Right lobe of liver (tissue), 4 donors: ENCODE results near the gene CYS1.

ENCODE experiments used
- CTCF ChIP-seq, 4 donors: fragments of 200-600 bp in 3 of 4; fragments of 450-650 bp in 1 of 4; IDR thresholded peaks; one replicate each; pipeline versions ENCODE4 v1.5.1 to v1.8.0; 2016 to 2022; ENCODE audit warnings: antibody characterized with exemption in 4 of 4, mild to moderate bottlenecking in 2 of 4
- POLR2A ChIP-seq: fragments of 450-650 bp; IDR thresholded peaks from one replicate; pipeline ENCODE4 v1.6.1; 2017; ENCODE audit warnings: antibody characterized with exemption, mild to moderate bottlenecking
- donor health status: DM: no; HTN: no; CAD: no.
- donor health status: DM: no; HTN: no; CAD: no.
- donor health status: DM: no; HTN: yes; CAD: no.

GRCh38 chr2:10039658-10040410, 40.4 kb downstream of the CYS1 start:
- TF ChIP-seq CTCF (IDR thresholded peaks at IDR 0.05), result peak in 3 of 4 donors; percentile 15 to 34 (median 18)
- no peak for TF ChIP-seq POLR2A
